ENCODE measurements around the gene ARHGEF26.

ARHGEF26 gene

GRCh38 chr3:154119951-154120350 is 1.2 kb upstream of the ARHGEF26 start:
- TF ChIP-seq, protein P1, sequence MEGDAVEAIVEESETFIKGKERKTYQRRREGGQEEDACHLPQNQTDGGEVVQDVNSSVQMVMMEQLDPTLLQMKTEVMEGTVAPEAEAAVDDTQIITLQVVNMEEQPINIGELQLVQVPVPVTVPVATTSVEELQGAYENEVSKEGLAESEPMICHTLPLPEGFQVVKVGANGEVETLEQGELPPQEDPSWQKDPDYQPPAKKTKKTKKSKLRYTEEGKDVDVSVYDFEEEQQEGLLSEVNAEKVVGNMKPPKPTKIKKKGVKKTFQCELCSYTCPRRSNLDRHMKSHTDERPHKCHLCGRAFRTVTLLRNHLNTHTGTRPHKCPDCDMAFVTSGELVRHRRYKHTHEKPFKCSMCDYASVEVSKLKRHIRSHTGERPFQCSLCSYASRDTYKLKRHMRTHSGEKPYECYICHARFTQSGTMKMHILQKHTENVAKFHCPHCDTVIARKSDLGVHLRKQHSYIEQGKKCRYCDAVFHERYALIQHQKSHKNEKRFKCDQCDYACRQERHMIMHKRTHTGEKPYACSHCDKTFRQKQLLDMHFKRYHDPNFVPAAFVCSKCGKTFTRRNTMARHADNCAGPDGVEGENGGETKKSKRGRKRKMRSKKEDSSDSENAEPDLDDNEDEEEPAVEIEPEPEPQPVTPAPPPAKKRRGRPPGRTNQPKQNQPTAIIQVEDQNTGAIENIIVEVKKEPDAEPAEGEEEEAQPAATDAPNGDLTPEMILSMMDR (IDR thresholded peaks at IDR 0.05; ENCODE audit: low read length, missing control alignments), result no peak
- no peak for DNase-seq (ENCODE audit: low read depth)
- no peak overlapping the region for H3K4me3 ChIP-seq (replicated peaks; ENCODE audit: low read depth, low read length)

DNA sequence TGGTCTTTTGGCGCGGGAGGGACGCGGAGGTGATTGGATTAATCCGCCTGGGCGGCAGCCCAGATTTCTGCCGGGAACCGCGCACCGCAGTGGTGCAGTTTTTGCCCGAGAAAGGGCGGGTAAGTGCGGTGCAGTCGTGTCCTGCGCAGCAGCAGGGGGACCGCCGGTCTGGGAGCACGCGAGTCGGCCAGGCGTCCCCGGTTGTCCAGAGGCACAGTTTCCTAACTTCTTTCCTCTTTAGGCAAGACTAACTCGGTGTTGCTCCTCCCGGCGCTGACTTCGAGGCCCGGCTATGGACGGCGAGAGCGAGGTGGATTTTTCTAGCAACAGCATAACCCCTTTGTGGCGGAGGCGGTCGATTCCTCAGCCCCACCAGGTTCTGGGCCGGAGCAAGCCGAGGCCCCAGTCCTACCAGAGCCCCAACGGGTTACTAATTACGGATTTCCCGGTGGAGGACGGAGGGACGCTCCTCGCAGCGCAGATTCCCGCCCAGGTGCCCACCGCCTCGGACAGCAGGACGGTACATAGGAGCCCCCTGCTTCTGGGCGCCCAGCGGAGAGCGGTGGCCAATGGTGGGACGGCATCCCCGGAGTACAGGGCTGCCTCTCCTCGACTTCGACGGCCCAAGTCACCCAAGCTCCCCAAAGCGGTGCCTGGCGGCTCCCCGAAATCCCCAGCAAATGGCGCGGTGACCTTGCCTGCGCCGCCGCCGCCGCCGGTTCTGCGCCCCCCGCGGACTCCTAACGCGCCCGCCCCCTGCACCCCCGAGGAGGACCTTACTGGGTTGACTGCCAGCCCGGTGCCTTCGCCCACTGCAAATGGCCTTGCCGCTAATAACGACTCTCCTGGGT is 736 bp downstream of the ARHGEF26 start:
- TF ChIP-seq, protein P1 (IDR thresholded peaks at IDR 0.05; ENCODE audit: low read length, missing control alignments), result no peak
- H3K4me3 ChIP-seq (replicated peaks; ENCODE audit: low read depth, low read length), result peak overlapping the region; percentile 86
- DNase-seq (ENCODE audit: low read depth), result peak; percentile 41

- no peak for DNase-seq (ENCODE audit: low read depth)
- H3K4me3 ChIP-seq (replicated peaks; ENCODE audit: low read depth, low read length), result peak overlapping the region; percentile 86
- TF ChIP-seq, protein P1 (IDR thresholded peaks at IDR 0.05; ENCODE audit: low read length, missing control alignments), result no peak
These were observed 1.3 kb downstream of the ARHGEF26 start for GRCh38 chr3:154122552-154122911.

DNA sequence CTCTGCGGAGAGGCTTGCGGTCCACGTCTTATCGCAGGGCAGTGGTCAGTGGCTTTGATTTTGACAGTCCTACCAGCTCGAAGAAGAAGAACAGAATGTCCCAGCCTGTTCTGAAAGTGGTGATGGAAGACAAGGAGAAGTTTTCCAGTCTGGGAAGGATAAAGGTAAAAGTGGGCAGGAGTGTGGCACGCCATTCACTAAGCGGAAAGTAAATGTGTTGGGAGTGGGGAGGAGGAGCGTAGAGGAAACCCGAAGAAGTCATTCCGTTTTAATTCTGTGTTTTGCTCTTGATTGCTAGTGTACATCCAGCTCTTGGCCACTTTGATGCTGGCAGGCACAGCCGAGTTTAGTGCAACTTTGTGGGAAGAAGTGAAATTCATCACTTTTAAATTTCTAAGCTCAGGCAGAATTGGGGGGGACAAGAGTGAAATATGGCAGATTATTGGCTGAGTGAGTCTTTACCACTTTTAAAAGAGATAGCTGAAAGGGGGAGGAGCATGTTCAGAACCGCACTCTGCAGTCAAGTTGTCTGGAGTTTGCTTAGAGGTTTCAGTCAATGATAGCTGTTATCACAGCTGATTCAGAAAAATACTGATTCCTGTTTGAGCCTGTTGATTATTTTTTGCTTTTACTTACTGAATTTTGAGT is 1.8 kb downstream of the ARHGEF26 start:
- H3K4me3 ChIP-seq (replicated peaks; ENCODE audit: low read depth, low read length), result peak overlapping the region; percentile 86
- DNase-seq (ENCODE audit: low read depth), result peak; percentile 29

GRCh38 chr3:154123906-154124305 is 2.7 kb downstream of the ARHGEF26 start:
- no peak for DNase-seq (ENCODE audit: low read depth)
- TF ChIP-seq, protein P1 (IDR thresholded peaks at IDR 0.05; ENCODE audit: low read length, missing control alignments), result no peak
- peak overlapping the region; percentile 86 for H3K4me3 ChIP-seq (replicated peaks; ENCODE audit: low read depth, low read length)

More for the DNA sequence above, 1.8 kb downstream of the ARHGEF26 start:
- TF ChIP-seq, protein P1 (IDR thresholded peaks at IDR 0.05; ENCODE audit: low read length, missing control alignments), result no peak

DNA sequence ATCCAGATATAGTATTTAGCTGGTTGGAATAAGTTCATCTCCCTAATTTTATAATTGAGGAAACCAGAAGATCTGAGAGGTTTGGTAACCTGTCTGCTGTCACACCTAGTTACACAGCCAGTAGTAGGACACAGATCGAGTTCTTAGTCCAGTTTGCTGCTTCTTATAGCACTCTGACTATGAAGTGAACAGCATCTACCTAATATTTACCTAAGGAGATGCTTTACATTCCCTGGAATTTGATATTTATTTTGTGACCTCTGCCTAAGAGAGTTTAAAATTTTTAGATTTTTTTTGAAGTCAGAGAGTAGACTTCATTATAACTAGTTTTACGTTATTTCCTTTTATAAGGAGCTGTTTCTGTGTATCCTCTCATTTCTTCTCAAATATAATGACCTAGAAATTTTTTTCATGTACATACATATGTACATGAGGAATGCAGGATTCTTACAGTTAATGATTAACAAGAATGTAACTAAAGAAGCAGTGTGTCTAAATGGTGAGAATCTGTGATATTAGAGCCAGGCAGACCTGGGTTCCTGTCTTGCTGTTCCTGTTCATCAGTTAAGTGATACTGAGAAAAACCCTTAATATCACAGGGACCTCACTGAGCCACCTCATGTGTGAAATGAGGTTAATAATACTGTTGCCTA is 4.3 kb downstream of the ARHGEF26 start:
- H3K4me3 ChIP-seq (replicated peaks; ENCODE audit: low read depth, low read length), result no peak overlapping the region
- TF ChIP-seq, protein P1 (IDR thresholded peaks at IDR 0.05; ENCODE audit: low read length, missing control alignments), result no peak
- DNase-seq (ENCODE audit: low read depth), result no peak
